GM19351 (cell line): ENCODE results near the gene PREX1.
A peak's percentile ranks its signal among the peaks of the same experiment; 100 is the strongest.
"Not testable (repeated sequence)": the region's sequence is repeated elsewhere in the genome, so short reads cannot be mapped to it uniquely, and the experiment has no call there.

Experiments used
- ATAC-seq: cut with Tn5 transposase; IDR thresholded peaks from one replicate; pipeline ENCODE4 v1.9.1; 2021; ENCODE audit warnings: mild to moderate bottlenecking, moderate library complexity; ENCODE audit not compliant: unreplicated experiment

Gene PREX1

GRCh38 chr20:48846516-48847492, 19.0 kb upstream of the PREX1 start:
- peak; percentile 96 for ATAC-seq

- ATAC-seq, result no peak
Observed at GRCh38 chr20:48845721-48846306, 18.0 kb upstream of the PREX1 start.

DNA sequence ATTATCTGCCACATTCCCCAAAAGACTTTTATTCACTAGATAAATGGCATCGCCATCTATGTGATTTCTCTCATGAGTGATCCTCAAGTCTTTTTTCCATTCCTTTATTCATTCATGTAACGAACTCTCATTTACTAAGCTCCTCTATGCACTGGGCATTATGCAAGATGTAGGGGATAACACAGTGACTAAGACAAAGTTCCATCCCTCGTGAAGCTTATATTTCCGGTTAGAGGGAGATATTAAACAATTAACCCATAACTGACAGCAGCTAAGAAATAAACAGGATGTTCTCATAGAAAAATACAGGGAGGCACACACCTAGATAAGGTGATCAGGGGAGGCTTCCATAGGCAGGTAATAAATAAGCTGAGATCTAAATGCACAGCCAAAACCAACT, 17.2 kb upstream of the PREX1 start:
- ATAC-seq, result no peak

- not testable (repeated sequence) for ATAC-seq
Observed at GRCh38 chr20:48843896-48844295, 16.1 kb upstream of the PREX1 start.

- ATAC-seq, result no peak
Observed at GRCh38 chr20:48843057-48843806, 15.4 kb upstream of the PREX1 start.

DNA sequence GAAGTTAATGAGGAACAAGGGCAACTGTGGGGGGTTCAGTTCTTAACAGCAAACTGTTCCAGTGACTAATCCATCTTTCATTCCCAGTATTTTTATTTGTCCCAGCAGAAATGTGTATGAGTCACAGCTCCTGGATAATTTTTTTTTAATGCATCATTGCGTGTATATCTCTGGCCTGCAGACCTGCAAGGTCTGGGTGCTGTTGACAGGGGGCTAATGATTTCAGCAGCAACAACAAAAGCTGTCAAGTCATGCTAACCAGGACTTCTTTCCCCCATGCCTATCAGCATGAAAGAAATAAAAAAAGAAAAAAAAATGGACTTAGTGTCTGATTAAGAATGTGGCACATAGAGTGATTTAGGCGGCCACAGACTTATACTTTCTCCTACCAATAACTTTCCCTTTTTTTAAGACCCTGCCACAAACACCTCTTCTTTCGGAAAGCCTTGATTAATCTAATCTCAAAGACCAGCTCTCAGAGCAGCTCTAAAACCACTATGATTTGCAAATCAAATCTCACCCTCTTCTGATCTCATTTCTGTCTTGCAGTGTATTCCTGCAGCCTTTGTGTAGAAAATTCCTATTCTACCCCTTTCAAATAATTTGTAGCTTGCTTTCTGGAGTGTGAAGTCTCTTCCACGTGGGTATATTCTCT, 14.2 kb upstream of the PREX1 start:
- ATAC-seq, result no peak

DNA sequence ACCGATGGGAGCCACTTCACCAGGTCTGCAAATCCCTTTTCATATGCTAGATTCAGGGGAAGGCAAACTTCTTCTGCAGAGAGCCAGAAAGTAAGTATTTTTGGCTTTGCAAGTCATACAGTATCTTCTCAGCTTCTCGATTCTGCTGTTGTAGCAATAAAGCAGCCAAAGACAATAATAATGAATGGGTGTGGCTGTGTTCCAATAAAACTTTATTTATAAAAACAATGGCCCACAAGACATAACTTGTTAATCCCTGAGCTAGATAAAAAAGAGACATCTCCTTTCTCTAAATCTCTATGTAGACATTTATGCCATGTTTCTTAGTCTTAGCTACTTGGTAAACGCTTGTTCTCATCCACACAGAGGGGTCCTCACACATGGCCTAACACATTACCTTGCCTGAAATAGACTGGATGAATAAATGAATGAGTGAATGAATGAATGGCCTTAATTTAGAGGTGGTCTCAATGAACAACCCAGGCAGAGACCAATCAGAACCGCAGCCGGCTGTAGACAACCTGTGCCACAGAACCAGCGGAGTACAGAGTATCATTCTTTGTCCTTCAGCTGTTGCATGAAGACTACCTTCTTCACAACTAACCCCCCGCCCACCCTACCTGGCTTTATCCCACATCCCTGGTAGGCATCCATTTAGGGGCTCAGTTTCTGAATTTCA, 13.5 kb upstream of the PREX1 start:
- ATAC-seq, result no peak

GRCh38 chr20:48839154-48839917, 11.5 kb upstream of the PREX1 start:
- no peak for ATAC-seq

DNA sequence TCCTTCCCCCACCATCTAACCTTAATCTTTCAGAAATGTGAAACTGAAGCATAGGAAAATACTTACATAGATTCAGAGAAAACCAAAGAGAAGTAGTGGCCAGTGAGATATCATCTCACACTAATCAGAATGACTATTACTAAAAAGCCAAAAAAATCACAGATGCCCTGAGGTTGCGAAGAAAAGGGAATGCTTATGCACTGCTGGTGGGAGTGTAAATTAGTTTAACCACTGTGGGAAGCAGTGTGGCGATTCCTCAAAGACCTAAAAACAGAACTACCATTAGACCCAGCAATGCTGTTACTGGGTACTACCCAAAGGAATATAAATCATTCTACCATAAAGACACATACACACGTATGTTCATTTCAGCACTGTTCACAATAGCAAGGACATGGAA, 9.2 kb upstream of the PREX1 start:
- no peak for ATAC-seq

- no peak for ATAC-seq
Observed at GRCh38 chr20:48835390-48835789, 7.6 kb upstream of the PREX1 start.

GRCh38 chr20:48834278-48834677, 6.5 kb upstream of the PREX1 start:
- no peak for ATAC-seq

DNA sequence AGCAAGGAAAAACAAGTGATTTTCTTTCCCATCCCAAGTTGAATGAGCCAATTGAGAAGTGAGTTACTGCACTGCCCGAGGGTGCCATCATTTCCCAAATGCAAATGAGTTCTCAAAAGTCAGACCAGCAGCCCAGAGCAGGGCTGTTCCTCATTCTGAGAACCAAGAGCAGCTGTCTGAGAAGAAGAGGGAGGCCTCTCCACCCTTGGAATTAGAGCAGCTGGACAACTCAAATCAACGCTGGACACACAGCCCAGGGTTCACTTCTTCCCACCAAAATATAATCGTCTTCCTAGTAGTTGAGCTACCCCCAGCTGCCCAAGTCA, 4.6 kb upstream of the PREX1 start:
- no peak for ATAC-seq

DNA sequence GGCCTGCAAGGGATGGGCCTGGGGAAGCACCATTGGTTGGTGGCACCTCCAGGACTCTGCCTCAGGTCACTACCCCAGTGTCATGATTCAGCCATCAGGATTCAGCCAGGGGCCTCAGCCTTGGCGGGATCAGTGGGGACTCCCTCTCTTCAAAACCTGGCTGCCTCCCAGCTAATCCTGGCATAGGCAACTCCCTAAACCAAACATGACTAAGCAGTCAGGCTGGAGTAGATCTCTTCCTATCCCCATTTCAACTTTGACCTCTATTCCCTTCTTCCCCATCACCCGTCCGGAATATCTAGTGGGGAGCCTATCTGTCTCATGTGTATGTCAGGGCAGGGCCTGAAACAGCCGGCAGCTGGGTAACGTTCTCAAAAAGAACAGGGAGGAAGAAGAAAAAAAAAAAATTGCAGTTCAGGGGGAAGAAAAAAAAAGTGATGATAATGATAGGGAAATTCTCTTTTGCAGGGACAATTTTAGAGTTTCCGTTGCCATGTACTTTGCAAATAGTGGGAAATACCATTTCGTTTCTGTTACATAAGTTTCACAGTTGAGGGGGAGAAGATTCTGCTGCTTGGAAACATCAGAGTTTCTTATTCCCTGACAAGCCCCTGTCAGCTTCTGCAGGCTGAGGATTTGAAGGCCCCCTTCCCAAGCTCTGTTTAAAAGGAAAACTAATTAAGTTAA, 4.1 kb upstream of the PREX1 start:
- ATAC-seq, result no peak

DNA sequence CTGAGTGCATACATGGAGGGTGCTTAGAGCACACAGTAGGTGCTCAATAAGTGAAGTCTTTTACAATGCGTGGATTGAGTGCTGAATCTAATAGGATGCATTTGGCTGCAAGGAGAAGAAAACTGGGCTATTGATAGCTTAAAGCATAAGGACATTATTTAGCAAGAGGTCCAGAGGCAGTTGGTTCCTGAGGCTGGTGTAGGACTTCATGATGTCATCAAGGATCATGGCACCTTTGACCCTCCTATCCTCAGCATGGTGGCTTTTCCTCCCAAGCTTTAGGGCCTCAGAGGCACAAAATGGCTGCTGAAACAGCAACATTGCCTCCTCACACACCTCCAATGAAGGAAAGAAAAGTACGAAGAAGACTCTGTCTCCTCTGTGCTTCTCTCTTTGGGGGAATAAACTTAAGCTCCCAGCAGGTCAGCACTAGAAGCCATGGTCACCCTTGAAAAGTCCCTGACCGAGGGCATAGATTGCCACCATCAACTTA, 3.1 kb upstream of the PREX1 start:
- no peak for ATAC-seq

DNA sequence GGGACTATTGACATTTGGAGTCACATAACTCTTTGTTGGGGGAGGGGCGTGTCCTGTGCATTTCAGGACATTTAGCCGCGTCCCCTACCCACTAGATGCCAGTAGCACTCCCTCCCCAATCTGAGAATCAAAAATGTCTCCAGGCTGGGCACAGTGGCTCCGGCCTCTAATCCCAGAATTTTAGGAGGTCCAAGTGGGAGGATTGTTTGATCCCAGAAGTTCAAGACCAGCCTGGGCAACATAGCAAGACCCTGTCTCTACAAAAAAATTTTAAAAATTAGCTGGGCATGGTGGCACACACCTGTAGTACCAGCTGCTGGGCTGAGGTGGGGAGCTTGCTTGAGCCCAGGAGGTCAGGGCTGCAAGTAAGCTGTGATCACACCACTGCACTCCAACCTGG, 2.1 kb upstream of the PREX1 start:
- ATAC-seq, result no peak

DNA sequence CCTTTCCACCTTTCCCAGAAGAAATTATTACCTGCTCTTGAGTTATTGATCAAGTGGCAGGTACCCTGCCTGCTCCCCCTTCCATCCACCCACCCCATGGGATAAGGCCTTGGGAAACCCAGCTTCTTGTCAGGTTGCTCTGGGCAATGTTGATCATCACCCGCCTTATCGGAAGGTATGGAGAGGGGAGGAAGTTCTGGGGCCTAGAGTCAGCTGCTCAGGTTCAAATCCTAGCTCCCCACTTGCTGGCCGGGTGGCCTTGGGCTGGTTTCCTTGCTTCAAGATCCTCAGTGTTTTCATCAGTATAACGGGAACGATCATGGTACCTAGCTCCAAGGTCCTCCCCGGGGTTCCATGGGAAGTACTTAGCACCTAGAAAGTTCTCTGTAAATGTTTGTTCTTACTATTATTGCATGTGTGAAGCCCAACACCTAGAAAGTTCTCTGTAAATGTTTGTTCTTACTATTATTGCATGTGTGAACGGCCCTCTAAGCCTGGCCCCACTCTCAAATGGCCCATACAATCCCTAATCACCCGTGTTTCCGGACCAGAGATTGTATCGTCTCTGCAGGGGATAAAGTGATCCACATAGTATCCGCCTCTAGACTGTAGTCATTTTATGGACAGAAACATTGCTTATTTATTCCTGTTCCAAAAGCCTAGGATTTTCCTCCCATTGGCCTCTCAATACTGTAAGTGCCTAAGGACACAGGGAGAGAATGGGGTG, 1.1 kb upstream of the PREX1 start:
- ATAC-seq, result no peak

DNA sequence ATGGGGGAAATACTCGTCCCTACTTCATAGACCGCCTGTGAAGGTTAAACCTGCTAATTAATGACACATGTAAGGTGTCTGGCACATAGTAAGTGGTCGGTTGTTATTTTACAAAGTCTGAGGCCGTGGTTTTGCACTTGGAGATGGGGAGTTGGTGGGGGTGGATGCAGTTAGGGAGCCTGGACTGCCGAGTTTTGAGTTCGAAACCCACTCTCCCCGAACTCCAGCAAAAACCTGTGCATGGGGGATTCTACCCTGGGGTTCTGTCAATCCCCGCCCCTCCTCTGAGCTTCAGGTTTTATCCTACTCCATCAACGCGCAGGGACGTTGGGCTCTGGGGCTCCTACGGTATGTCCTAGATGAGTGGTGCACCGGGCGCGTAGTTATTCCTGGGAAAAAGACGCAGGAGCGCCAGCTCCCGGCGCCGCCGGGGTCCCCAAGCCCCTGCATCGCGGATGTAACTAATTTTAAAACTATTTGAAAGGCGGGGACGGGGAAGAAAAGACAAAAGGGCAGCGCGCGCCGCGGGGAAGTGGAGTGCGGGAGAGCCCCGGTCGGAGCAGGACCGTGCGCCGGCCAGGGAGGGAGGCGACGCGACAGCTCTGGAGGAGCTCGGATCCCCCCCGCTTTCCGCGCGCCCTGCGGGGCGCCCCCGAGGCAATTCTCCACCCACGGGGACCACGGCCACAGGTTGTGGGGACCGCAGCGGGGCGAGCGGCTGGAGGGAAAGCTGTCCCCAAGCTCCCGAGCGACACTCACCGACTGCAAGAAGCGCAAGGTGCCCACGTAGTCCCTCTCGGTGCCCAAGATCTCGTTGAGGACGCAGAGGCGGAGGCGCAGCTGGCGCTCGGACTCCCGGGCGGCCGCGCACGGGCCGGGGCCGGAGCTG, 672 bp downstream of the PREX1 start:
- ATAC-seq, result peak; percentile 21

GRCh38 chr20:48826480-48826879, 1.3 kb downstream of the PREX1 start:
- not testable (repeated sequence) for ATAC-seq
